GM18526 (cell line): ENCODE measurements around the gene NRCAM.

Source experiments
- POLR2A ChIP-seq: IDR thresholded peaks from 3 replicates; pipeline ENCODE4 v1.6.1; 2011; ENCODE audit not compliant: insufficient read length; ENCODE audit errors: extremely low read depth

The NRCAM gene

GRCh38 chr7:108224387-108224786 is 231.8 kb downstream of the NRCAM start:
- no peak for TF ChIP-seq POLR2A

- TF ChIP-seq POLR2A, result no peak
Measured at GRCh38 chr7:108222236-108222892, 233.9 kb downstream of the NRCAM start.

GRCh38 chr7:108211382-108212201 is 244.6 kb downstream of the NRCAM start:
- TF ChIP-seq POLR2A, result no peak

GRCh38 chr7:108210796-108211195 is 245.4 kb downstream of the NRCAM start:
- TF ChIP-seq POLR2A, result no peak

- no peak for TF ChIP-seq POLR2A
Measured at GRCh38 chr7:108205311-108205710, 250.9 kb downstream of the NRCAM start.

DNA sequence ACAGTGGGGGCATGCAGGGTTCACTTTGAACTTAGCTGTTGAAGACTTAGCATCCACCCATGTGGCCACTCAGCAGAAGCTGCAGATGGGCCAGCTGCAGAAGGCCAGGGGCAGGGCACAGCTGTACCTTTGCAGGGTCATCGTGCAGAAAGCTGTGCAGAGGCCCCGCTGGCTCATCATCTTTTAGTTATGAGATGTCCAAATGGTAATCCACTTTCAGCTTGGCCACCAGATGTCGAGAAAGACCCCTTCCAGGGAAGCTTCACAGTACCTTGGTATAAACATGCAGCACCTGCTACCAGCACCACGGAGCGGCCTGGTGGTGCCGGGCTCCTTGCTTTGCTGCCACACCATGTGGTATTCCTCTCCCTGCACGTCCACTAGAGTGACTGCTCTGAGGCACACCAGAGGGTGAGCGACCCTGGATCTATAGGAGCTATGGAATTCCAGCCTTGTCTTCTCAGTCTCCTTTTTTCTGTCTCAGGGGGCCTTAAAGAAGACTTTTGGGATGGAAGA is 251.9 kb downstream of the NRCAM start:
- TF ChIP-seq POLR2A, result no peak

DNA sequence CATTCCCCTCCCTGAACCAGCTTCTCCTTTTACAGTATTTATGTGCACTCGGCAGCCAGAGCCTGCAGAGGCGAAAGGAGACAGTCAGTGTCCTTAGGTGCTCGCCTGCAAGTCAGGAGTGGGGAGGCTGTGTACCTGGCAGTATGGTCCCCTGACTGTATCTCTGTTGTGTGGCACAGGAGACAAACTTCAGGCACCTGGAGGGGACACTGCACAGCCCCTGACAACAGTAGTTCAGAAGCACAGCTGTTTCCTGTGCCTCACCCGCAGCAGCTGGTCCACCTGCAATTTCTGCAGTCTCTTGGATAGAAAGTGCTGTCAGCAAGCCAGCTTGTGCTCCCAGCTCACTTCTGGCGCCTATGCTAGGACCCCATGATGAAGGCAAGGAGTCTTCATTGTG is 252.7 kb downstream of the NRCAM start:
- no peak for TF ChIP-seq POLR2A

- no peak for TF ChIP-seq POLR2A
Measured at GRCh38 chr7:108202743-108203142, 253.5 kb downstream of the NRCAM start.

DNA sequence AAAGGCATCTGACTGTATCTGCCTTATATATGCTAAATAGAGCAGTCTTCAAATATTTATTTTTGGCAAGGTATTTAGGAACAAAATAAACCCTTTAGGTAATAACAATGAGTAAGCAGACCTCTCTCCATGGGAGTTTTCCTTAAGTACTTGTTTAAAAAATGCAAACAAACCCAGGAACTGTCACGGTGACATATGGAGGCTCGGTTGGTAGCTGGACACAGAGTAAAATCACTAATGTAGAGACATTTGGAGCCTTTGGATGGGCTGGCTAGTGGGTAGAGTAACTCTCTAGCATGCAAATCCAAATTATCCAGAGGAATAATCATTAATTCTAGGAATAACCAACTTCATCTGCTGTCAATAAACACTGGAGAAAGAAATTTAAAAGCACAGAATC is 254.5 kb downstream of the NRCAM start:
- no peak for TF ChIP-seq POLR2A

- TF ChIP-seq POLR2A, result no peak
Measured at GRCh38 chr7:108200326-108200725, 255.9 kb downstream of the NRCAM start.

GRCh38 chr7:108197371-108198091 is 258.7 kb downstream of the NRCAM start:
- no peak for TF ChIP-seq POLR2A

DNA sequence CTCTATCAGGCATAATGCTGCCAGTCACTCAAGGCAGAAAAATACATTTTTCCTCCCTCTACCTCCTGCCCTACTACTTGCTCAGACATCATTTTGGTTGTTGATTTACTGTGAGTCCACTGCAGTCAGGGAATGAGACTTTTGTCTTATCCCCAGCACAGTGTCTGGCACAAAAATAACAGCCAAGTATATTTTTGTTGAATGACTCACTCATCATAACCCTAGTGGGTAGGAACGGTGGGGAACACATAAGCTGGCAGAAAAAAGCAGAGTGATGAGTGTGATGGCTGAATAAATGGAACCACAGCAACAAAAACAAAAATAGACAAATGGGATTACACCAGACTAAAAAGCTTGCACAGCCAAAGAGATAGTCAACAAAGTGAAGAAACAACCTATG is 260.2 kb downstream of the NRCAM start:
- TF ChIP-seq POLR2A, result no peak

DNA sequence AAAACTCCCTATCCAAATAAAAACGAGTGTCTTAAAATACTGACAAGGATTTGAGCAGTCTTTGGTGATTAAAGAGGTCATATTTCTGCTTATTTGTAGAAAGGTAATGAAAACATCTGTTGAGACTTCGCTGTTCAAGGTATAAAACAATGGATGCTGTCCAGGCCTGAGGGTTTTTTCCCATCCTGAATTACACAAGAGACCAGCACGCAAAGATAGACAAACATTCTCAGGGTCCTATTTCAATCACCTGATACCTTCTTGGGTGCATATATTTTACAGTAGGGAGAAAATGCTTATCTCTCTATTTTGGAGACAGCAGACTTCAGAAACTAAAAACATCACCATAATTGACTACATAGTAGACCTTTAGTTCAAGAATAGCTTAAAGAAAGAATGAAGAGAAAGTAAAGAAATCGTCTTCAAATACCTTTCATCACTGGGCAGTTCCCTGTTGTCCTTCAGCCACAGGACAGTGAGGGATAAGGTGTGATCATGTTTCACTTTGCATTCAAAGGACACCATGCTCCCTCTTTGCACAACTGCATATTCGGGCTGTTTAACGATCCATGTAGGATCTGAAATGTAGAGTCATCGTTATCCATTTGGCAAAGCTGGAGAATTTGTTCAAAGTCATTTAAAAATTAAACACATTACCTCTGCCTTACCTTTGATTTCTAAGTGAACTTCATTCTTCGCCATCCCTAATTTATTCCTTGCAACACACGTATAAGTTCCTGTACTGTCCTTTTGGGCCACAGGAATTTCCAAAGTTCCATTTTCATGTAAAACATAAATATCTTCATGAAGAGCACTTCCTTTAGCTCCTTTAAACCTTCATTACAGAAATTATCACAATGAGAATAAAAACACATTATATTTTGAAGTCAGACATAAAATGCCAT is 262.4 kb downstream of the NRCAM start:
- no peak for TF ChIP-seq POLR2A

DNA sequence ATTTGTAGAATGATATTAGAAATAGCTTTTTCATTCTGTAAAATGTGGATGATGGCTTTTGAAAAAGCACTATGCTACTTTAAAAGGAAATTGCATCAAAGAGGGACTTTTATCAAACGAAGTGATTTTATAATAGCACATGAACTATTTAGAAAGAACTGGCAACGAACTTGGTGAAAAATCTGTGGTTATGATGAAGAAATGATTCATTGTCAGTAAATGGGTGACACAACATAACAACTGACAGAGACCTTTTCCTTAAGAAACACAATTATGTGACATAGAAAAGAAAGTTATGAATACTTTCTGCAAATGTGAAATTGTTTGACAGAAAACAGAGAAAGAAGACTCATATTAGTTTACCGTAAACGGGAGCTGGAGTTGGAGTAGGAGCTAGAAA is 265.3 kb downstream of the NRCAM start:
- TF ChIP-seq POLR2A, result no peak
